ENCODE results near the gene RPE65. TPM values are rescaled to one million over a fixed set of nuclear protein-coding genes. Genes with fewer than 3 reads are reported as not detected.

The RPE65 gene
- total RNA-seq (2022; extraction: Qiagen RNA extraction; ENCODE audit: low read depth): not detected in 5 replicates

GRCh38 chr1:68449901-68450300 lies at the start of gene RPE65:
Gene RPE65, minus strand, starts transcription at chr1:68449954. Its CDS starts 49 bp downstream, at chr1:68449905.

GRCh38 chr1:68496680-68497357 lies 47.1 kb upstream of the RPE65 start, which contains the start of gene DEPDC1:
Gene DEPDC1, minus strand, starts transcription at chr1:68497082. Its CDS starts 83 bp downstream, at chr1:68496999.

Other genes starting within 250 kb of the RPE65 start
- 15.3 to 20.9 TPM (median 17.0 TPM) in 5 replicates for gene WLS, start 217.4 kb downstream of the RPE65 start, total RNA-seq (2022; extraction: Qiagen RNA extraction; ENCODE audit: low read depth)
- gene DEPDC1, start 47.1 kb upstream of the RPE65 start, total RNA-seq (2022; extraction: Qiagen RNA extraction; ENCODE audit: low read depth): 11.7 to 14.5 TPM (median 13.7 TPM) in 5 replicates

Measured in A549 treated with GW870086 at 1 μM for 4 hours (cell line).